ENCODE measurements around the gene COPB1.
A peak's percentile ranks its signal among the peaks of the same experiment; 100 is the strongest.

Gene COPB1

DNA sequence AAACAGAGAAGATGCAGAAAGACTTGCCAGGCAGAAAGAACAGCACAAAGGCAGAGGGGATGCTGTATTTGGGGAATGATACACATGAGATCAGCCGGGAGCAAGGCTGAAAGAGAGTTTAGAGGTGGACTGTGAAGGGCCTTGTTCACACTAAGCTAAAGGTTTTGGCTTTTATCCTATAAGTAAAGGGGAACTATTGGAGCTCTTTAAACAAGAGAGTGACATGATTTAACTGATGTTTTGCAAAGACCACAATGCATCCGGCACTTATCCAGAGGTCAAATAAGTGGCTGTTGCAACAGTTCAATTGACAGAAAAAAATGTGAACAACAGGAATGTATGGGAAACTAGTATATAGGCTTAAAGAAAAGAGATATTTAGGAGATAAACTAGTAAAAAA lies 76.0 kb downstream of the COPB1 start:
- DNase-seq (ENCODE audit: low spot score), result no peak

DNA sequence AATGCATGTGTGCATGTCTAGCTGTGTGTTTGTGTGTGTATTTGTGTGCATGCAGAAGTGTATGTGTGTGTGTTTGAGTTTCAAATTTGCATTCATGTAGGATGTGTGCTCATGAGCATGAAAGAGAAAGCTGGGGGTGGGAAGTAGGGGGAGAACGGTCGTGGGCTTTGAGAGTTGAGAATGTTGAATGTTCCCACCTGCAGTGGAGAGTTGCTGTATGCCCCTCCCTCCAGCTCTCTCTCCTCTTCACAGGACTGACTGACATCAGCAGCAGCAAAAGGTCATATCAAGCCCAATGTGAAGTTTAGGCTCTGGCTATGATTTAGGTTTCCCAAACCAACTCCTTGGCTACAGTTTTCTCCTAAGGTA lies 76.8 kb downstream of the COPB1 start:
- DNase-seq (ENCODE audit: low spot score), result no peak

DNA sequence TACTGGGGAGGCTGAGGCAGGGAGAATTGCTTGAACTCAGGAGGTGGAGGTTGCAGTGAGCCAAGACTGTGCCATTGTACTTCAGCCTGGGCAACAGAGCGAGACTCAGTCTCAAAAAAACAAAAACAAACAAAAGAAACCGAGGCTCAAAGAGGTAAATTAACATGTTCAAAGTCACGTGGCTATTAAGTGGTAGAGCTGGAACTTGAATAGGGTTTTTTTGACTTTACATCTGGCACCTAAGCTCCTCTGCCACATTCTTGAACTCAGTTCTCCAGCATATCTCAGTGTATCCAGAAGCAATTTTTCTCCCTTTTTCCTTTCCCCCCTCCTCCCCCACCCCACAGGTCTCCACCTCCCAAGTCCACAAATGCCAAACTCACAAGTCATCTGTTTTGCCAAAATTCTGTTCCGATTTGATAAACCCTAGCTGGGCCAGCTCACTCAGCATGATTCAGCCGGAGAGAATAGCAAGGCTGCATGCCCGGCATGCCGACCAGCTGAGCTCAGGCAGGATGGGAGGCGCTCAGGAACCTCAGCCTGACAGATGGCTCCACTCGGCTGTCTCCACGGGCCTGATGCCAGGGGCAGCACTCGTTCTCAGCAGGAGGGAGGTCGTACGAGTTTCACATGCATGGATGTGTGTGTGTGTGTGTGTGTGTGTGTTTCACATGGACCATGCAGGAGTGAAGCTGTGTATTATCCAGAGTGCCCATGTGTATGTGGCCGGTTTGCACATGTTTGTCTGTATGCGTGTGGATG lies 77.4 kb downstream of the COPB1 start:
- peak; percentile 96 for DNase-seq (ENCODE audit: low spot score)

GRCh38 chr11:14420223-14420622 lies 79.4 kb downstream of the COPB1 start:
- no peak for DNase-seq (ENCODE audit: low spot score)

DNA sequence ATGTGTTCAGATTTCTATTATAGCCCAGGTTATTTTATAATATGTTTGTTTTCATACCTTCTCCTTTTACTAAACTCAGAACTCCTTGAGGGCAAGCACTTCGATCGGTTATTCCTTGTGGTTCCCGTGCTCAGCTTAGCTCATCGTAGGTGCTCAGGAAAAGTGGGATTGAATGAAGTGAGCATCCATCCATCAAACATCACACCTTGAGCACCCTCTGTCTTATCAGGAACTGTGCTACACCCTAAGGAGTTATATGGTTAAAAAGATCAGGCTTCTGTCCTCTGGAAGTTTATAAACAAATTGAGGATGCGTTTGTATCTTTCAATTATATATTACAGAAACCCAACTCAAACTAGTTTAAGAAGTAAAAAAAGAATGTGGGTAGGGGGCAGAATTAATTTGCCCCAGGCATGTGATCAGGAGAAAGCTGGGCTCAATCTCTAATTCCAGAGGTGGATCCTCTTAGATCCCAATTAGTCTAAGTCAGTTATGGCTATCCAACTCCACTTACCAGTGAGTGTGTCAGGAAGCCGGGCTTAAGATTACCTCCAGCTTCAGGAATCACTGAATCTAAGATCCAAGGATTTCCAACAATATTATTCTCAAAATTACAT lies 80.7 kb downstream of the COPB1 start:
- DNase-seq (ENCODE audit: low spot score), result no peak

- no peak for DNase-seq (ENCODE audit: low spot score)
Measured at GRCh38 chr11:14417617-14418374, 81.8 kb downstream of the COPB1 start.

DNA sequence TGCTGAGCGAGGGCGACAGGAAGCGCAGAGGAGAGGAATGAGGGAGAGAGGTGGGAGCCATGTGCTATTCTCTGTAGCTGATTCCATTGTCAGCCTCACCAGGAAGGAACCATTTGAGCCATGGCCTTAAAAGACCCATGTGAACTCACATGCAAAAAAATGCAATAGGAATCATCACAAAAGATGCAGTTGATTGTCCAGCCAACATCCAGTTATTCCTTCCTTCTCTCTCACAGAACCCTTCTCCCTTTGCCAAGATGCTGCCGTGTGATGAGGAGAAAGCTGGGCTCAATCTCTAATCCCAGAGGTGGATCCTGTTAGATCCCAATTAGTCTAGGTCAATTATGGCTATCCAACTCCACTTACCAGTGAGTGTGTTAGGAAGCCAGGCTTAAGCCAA lies 82.4 kb downstream of the COPB1 start:
- DNase-seq (ENCODE audit: low spot score), result peak; percentile 32

GRCh38 chr11:14414470-14415461 lies 84.8 kb downstream of the COPB1 start:
- DNase-seq (ENCODE audit: low spot score), result no peak

- DNase-seq (ENCODE audit: low spot score), result peak; percentile 68
Measured at GRCh38 chr11:14413307-14414069, 86.1 kb downstream of the COPB1 start.

DNA sequence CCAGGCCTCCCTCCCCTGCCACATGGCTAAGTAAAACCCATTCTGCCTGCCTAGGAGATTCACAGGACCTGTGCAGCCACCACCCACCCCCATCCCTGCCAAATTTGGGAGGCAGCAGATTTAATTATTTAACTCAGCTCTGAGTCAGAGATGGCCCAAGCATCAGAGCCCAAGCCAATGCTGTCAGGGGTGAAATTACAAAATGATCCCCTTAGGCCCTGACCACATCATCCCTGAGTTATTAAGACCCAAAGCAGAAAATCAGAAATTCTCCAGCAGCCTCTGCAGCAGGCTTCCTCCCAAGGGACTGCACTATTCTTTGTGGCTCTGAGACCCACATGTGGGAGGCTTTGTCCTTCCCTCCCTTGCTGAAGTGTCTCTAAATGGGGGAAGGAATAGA lies 87.8 kb downstream of the COPB1 start:
- peak; percentile 85 for DNase-seq (ENCODE audit: low spot score)

DNA sequence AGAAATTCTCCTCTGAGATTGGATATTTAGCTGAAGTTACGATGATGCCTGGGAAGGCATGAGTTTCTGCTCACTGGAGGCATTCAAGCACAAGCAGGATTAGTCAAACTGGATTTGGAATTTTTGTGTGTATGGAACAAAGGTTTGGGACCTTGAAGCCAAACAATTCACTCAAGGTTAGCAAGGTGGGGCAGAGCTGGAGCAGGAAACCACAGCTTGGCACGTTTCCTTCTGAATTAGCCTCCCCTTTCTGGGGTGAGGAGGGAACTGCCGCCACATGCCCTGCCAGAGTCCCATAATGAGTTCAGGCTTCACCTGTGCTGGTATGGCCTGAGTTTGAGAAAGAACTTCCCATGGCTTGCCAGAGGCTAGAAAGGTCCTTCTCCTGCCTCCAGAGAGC lies 89.7 kb downstream of the COPB1 start:
- DNase-seq (ENCODE audit: low spot score), result no peak

DNA sequence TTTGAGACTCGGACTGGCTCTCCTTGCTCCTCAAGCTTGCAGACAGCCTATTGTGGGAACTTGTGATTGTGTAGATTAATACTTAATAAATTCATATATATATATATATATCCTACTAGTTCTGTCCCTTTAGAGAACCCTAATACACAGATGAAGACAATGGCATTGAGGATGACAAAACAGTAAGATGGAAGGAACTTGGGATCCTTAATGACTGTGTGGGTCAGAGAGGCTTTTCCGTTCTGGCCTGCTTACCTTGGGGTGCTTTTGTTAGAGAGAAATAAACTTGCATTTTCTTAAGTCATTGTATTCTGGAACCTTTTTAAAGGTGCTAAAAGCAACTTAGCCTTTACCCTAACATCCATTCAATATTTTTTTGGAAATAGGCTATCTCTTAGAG lies 91.0 kb downstream of the COPB1 start:
- no peak for DNase-seq (ENCODE audit: low spot score)

Data from AG20443 (cell line).